HG03064 (cell line): ENCODE measurements around the gene MRPL55.
A peak's percentile ranks its signal among the peaks of the same experiment; 100 is the strongest.

Experiments
- ATAC-seq: cut with Tn5 transposase; IDR thresholded peaks from one replicate; pipeline ENCODE4 v1.9.1; 2021; ENCODE audit warnings: low read depth; ENCODE audit not compliant: unreplicated experiment

MRPL55 gene

DNA sequence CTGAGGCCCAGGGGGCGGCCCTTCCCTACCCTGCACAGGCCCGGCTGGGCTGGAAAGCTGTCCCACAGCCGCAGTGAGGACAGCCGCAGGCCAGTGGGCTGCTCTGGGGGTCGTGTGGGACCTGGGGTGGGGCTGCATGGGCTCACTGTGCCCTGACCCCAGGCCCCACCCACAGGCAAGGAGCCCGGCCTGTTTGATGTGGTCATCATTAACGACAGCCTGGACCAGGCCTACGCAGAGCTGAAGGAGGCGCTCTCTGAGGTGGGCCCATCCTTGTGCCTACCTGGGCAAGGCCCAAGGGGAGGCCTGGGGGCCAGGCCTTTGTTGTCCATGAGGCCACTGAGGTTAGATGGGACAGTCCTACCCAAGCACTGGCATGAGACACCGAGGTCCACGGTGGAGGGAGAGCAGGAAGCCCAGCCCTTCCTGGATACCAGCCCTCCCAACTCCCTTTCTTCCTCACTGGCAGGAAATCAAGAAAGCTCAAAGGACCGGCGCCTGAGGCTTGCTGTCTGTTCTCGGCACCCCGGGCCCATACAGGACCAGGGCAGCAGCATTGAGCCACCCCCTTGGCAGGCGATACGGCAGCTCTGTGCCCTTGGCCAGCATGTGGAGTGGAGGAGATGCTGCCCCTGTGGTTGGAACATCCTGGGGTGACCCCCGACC, 39.2 kb upstream of the MRPL55 start:
- ATAC-seq: no peak

DNA sequence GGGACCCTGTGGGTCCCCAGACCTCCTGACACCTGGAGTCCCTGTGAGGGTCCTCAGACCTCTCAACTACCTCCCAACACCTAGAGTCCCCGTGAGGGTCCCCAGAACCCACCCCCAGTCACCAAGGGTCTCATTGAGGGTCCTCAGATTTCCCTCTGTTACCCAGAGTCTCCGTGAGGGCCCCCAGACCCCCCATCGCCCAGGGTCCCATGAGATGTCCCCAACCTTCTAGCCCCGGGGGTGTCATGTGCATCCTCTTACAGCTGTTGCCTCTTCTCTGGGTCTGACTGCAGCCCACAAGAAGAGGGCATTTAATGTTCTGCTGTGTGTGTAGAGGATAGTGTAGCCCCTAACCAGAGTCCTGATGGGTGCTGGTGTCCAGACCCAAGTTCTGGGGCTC, 38.7 kb upstream of the MRPL55 start:
- no peak for ATAC-seq

DNA sequence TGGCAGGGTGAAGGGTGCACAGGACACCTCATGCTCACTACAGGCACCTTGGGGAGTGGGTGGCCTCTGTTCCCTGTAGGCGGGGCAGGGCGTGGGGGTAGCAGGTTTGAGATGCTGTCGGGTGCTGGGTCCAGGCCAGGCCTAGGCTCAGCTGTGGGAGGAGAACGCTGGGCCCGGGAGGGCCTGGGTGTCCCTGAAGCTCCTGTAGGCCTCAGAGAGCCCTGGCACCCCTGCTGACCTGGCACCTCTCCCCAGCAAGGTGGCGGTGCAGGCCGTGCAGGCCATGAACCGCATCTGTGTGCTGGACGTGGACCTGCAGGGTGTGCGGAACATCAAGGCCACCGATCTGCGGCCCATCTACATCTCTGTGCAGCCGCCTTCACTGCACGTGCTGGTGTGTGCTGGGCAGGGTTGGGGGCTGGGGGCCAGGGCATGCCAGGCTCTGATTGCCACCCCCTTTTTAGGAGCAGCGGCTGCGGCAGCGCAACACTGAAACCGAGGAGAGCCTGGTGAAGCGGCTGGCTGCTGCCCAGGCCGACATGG, 38.1 kb upstream of the MRPL55 start:
- no peak for ATAC-seq

DNA sequence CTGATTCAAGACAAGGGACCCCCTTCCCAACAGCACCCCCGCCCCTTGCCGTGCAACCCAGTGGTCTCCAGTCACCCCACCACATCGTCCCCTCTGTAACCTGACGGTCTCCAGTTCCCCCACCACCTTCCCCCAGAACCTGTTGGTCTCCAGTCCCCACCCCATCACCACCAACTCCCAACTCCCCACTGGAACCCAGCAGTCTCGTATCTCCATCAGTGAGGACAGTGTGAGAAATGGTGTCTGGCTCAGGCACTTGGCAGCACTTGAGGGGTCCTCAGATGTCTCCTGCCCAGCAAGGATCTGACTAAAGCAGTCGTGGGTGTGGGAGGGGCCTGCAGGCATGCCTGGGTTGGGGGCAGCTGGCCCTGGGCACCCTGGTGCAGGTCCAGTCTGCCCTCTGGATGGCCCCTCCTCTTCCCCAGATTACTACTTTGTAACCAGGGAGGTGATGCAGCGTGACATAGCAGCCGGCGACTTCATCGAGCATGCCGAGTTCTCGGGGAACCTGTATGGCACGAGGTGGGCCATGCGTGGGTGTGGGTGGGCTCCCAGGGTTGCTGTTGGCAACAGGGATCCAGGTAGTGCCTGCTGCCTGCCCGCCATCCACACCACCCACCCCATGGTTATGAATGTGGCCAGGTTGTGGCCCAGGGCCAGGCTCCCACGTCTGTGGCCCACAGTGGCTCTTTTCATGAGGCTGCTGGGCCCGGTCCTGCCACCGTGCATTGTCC, 37.5 kb upstream of the MRPL55 start:
- no peak for ATAC-seq

DNA sequence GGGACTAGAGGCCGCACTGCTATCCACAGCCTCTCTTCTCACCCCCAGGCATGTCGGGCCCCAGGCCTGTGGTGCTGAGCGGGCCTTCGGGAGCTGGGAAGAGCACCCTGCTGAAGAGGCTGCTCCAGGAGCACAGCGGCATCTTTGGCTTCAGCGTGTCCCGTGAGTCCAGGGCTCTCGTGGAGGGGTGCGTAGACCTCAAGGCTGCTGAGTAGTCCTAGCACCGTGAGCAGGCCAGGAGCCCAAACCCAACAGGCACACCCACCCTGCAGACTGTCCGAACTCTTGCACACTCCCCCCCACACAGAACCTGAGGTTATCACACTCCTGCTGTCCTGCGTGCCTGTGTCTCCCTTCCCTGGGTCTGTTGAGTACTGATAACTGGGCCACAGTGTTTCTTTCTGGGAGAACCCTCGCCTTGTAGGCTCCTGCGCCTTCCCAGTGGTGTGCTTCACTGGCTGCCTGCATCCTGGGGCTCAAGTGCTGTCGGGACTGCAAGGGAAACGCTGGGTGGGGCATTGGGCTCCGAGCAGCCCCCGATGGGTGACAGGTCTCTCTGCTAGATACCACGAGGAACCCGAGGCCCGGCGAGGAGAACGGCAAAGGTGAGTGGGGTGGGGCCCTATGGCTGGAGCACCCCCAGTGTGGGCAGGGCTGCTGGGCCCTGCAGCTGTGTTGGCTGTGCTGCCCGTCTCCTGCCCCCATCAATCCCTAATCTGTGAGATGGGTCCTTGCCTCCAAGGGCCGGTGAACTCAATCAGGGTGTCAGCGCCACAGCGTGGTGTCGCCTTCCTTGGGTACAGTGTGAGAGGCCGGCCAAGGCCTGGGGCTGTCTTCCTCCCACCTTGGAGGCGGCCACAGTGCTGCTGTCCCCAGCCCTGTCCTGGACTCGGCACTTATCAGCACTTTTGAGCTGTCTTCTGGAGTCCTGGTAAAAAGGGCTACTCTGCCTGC, 36.6 kb upstream of the MRPL55 start:
- ATAC-seq: no peak

DNA sequence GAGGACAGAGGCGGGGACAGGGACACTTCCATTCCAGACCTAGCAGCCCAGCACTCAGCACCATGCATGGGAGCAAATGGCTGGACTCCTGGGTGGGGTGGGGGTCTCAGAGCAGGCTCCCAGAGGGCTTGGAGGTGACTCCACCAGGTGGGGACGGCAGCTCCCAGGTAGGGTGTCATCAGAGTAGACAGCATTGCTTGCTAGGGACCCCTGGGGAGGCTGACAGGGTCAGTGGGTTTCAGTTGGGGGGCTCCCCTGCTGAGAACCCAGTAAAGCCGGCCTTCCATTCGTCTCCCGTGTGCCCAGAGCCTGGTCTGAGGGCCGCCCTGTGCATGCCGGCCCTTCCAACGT, 35.9 kb upstream of the MRPL55 start:
- ATAC-seq: no peak

DNA sequence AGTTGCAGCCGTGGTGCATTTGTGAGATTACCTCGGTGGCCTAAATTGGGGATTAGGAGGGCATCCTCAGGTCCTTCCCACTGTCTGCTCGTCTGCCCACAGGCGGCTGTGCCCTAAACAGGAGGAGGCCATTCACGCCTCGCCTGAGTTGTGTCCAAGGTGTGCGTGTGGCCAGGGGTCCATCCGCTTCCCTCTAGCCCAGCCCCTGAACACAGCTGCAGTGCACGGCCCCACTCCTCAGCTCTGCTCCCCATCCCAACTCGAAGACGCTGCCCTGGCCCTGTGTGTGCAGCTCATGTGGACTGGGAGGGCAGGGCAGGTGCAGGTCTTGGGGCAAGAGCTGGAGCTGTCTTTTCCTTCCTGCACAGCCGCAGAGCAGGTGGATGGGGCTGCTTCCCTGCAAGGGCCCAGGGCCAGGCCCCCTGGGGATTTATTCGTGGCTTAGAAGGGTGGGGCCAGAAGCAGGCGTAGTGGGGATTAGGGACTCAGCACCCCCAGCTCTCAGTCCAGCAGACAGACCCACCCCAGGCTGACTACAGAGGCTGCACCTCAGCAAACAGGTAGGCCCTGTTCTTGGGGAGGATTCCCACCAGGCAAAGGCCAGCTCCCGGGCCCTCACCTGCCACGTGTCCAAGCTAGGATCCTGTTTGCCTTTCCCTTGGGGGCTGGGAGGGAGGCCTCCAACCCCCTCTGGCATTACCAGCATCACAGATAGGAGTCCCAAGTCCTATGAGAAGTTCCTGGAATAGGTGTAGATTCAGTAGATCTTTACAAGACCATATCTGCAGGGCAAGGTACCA, 35.3 kb upstream of the MRPL55 start:
- no peak for ATAC-seq

DNA sequence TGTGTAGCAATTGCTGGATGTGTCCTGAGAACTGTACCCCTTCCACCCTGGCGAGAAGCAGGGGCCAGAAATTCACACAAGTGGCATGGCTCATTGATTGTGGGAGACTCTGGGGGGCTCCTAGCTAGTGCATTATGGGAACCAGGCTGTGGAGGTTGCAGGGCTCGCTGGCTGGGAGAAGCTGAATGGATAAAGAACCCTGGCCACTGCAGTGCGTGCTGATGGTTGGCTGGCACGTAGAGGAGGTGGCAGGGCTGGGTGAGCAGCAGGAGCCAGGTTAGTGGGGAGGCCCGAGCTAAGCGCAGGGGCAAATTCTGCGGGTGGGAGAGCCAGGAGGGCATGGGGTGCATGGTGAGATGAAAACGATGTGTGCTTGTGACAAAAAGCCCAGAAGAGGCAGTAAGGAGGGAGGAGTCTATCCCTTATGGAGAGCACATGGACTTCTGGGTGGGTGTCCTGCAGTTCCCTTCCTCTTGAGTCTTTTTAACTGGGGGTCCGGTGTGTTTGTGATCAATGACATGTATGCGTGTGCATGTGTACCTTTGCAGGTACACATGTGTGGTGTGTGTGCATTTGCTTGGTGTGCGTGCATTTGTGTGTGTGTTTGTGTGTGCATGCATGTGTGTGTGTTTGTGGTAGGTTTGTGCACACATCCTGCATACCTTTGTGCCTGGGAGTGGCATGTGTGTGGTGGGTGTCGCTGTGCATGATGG, 34.5 kb upstream of the MRPL55 start:
- no peak for ATAC-seq

DNA sequence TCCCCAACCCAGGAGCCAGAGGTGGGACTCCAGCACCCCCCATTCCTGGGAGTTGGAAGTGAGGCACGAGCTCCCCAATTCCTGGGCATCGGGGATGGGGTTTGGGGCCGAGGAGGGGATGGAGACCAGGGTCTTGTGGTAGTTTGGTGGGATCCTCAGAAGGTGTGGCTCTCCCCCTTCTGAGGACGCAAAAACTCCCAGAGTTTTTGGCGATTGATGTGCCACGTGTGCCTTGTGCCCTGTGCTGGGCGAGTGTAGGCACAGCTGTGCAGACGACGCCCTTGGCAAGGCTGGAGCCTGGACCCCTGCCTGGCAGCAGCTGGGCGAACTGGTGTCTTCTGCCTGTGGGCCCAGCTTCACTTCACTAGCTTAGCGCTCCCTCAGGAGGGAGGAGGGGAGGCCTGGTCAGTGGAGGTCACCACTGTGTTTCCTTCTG, 33.6 kb upstream of the MRPL55 start:
- ATAC-seq: no peak

DNA sequence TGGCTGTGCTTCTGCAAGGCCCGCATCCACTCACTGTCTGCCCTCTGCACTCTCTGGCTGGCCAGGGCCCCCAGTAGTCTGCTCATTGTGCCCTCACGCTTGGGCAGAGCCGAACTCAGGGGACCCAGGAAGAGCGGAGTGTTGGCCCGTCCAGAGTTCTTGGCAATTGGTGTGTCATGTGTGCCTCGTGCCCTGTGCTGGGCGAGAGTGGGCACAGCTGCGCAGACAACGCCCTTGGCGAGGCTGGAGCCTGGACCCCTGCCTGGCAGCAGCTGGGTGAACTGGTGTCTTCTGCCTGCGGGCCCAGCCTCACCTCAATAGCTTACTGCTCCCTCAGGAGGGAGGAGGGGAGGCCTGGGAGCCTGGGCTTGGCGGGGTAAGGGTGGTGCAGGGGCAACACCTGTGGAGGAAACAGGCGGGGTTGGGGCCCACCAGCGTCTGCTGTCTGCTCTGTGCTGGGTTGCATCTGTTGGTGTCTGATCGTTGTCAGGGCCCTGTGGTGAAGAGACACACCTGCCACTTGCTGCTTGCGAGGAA, 33.1 kb upstream of the MRPL55 start:
- ATAC-seq: no peak

DNA sequence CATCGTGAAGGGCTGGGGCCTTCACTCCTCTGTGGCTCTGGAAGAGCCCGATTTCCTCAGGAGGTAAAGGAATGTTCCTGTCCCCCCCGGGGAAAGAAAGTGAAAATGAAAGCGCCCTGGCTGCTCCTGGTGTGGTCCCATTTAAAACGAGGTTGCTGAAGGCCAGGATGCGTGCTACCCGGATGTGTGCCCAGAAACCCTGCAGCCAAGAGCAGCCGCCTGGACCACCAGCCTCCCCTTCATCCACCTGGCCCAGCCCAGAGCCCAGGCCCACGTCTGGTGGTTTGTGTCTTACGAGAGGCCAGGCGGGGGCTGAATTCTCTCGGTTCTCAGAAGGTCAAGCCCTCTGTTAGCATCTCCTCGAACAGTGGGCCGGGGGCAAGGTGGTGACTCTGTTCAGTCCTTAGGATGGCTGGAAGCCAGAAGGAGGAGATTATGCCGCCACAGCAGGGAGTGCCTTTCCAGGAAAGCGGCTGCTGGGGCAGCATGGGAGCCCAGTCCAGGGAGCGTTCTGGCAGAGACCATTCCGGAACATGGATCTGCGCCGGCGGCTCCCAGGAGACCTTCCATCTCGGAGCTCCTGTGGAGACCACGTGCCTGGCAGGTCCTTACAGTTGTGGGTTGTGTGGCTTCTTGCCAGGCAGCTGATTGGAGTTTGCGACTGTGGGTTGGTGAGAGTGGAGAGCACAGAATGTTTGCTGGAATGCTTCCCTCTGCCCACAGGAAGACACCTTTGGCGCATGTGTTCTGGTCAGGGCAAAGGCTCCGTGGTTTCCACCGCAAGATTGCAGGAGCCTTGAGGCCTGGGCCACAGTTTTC, 32.3 kb upstream of the MRPL55 start:
- ATAC-seq: no peak

DNA sequence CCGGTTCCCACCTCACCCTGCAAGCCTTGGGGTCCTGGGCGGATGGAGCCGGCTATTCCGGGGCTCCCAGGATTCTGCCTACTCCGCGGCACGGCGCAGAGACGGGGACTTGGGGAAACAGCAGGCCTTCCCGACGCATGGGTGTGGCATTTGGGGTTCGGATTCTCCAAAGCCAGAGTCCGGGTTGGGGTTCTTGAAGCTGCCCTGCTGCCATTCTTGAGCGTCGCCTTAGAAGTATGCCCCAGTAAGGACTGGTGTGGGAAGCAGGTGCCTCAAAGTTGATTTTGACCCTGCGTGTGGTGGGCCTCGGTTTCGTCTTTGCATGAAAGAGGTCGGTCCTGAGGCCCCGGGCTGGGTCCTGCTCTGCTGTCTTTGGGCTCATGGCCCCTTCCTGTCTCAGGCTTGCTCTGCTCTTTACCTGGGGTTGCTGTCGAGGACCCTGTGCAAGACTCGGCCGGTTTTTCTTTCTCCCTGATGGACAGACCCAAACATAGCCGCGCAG, 31.7 kb upstream of the MRPL55 start:
- ATAC-seq: no peak

DNA sequence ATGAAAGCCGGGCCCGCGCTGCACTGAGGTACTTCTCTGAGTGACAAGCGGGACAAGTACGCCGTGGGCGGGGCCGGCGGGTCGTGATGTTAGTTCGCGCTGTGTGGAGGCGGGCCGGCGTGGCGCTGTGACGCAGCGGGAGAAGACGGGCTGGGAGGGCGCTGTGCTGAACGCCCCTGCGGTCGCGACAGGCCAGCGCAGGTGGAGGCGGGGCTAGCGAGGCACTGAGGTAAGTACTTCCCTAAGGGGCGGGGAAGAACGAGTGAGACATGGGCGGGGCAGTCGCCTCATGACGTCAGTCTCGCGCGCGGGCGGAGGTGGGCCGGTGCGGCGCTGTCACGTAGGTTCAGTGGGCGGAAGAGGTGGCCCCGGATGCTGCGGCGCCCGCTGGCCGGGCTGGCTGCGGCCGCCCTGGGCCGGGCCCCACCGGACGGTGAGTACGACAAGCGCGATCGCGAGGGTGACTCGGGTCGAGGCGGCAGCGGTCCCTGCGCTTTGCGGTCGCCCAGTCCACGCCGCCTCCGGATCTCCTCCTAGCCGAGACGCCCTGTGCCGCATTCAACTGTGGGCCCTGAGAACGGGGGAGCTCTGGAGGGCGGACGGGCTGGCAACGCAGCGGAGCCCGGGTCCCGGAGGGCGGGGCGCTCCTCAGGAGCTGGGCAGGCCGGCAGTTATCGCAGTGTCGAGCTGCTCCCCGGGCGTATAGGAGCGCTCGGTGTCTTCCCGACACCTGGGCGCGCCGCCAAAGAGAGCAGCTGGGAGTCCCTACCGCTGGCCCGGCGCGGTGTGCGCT, 31.0 kb upstream of the MRPL55 start, which contains the start of gene GUK1:
TSS of gene GUK1 (plus strand) at position 349 of the 793 bp plus-strand sequence. CDS start at position 373, 24 bp downstream.
- peak; percentile 87 for ATAC-seq

DNA sequence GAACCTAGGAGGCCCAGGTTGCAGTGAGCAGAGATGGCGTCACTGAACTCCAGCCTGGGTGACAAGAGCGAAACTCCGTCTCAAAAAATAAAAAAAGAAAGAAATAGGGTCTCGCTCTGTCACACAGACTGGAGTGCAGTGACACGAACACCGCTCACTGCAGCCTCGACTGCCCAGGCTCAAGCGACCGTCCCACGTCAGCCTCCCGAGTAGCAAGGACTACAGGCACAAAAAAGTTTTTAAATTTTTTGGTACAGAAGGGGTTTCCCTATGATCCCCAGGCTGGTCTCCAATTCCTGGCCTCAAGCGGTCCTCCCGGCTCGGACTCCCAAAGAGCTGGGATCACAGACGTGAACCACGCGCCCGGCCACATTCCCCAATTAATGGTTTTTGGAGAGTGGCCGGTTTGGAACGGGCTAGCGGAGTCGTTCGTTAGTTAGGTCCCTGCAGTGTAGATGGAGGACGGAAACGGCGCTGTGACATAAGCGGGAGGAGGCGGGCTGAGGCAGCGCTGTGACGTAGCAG, 30.4 kb upstream of the MRPL55 start:
- ATAC-seq: no peak

DNA sequence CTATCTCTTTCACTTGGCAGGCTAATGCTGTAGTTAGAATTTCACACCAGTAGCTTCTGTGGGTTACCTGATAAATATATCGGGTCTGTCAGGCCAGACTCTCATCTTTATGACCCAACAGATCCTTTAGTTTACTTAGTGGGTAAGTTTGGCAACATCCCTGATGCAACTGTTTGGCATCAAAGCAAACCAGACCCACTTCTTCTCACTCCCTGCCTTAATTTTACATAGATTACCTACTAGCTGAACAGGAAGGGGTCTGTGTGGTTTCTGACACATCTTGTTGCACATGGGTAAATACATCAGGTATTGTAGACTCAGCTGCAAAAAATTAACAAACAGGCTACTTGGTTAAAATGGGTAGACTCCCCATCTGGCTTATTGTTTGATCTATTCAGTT, 27.8 kb upstream of the MRPL55 start:
- ATAC-seq: no peak

DNA sequence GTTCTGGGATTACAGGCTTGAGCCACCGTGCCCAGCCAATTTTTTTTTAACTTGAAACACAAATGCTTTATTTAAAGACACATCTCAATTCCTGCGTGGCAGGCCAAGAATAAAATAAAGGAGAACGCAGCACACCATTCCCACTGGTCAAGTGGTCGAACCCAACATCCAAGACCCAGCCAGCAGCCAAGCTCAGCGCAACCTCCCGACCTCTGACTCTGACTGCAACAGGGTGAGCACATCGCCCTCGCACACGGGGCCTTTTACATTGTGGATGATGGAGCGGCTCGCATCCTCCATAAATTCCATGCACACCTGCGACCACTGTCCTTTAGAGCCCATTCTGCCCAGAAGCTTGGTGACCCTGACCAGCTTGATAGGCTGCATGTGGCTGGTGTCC, 25.5 kb upstream of the MRPL55 start:
- ATAC-seq: no peak

DNA sequence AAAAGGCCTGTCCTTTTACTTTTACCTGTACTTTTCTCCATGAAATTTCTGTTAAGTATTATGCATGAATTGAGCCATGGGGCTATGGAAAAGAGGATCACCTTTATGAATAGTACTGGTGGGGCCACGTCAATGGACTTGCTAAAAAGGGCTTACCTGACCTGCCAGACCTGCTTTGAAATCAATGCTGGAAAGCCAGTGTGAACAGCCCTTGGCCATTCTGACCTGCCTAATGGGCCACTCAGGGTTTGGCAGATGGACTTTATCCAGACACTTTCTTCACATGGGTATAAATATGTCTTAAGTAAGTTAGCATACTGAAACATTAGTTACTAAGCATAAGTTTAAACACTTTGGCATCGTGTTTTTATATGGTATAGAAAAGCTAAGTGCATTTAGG, 22.7 kb upstream of the MRPL55 start:
- no peak for ATAC-seq
